Frontal cortex (tissue), 4 donors: Measurements from ENCODE around the gene GEMIN2. TPM values are rescaled to one million over a fixed set of nuclear protein-coding genes. Genes with fewer than 3 reads are reported as not detected.
A peak's percentile ranks its signal among the peaks of the same experiment; 100 is the strongest.
"Not testable (repeated sequence)": the region's sequence is repeated elsewhere in the genome, so short reads cannot be mapped to it uniquely, and the experiment has no call there.

ENCODE experiments used
- DNase-seq, 2 donors: peaks; one replicate each; pipeline ENCODE4 v3.0.0; 2012; ENCODE audit warnings: low spot score in 2 of 2
- FAIRE-seq: peaks from 2 replicates; lab custom pipeline; 2012; peaks lifted over from hg19 to GRCh38; lab: Jason Lieb, UNC
- small RNA-seq: library from RNA; depleted of rRNA; stranded (forward); fragments of <200 nt; gene quantifications from one replicate; pipeline ENCODE3, GENCODE V24; 2014
- total RNA-seq: library from RNA; depleted of rRNA; stranded (reverse); fragments of >200 nt; gene quantifications from one replicate; pipeline ENCODE4 v1.2.3, GENCODE V29; 2014
- donor health status: control.
- donor health status: control.
- donor health status: control.

GEMIN2 gene
- total RNA-seq, 1 donor from 2014 or later: 62.0 TPM

DNA sequence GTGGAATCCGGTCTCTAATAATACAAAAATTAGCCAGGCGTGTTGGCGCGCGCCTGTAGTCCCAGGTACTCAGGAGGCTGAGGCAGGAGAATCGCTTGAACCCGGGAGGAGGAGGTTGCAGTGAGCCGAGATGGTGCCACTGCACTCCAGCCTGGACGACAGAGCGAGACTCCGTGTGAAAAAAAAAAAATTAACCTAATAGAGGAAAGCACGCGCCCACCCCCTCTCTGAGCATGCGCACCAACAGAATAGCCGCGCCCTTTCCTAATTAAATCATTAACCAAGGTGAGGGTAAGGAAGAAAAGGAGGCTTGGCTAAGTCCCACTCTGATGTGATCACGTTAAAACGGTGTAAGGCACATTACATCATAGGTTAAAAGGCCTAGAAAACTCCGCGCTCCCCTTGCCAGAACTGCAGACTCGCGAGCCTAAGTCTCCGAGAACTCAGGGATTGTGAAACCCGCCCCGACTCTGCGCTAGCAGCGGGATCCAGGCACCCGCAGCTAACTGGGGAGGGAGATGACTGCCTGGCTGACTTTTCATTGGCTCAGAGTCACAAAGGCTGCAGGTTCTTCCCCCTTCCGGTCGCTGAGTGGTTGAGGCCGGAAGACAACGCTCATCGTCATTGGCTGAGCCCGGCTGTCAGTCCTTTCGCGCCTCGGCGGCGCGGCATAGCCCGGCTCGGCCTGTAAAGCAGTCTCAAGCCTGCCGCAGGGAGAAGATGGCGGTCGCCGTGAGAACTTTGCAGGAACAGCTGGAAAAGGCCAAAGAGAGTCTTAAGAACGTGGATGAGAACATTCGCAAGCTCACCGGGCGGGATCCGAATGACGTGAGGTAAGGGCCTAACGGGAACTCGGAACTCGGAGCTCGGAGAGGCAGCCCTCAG is 60.7 kb downstream of the GEMIN2 start, which contains the start of gene PNN:
Gene PNN (plus strand): TSS at position 695 of the 885 bp plus-strand sequence. CDS start 26 bp downstream, at position 721.
- peak; percentile 30 for FAIRE-seq

GRCh38 chr14:39175445-39176262 is 61.5 kb downstream of the GEMIN2 start:
- no peak for DNase-seq
- FAIRE-seq: no peak

More for the DNA sequence above, 60.7 kb downstream of the GEMIN2 start, which contains the start of gene PNN:
- DNase-seq: peak; percentile 82 to 90

DNA sequence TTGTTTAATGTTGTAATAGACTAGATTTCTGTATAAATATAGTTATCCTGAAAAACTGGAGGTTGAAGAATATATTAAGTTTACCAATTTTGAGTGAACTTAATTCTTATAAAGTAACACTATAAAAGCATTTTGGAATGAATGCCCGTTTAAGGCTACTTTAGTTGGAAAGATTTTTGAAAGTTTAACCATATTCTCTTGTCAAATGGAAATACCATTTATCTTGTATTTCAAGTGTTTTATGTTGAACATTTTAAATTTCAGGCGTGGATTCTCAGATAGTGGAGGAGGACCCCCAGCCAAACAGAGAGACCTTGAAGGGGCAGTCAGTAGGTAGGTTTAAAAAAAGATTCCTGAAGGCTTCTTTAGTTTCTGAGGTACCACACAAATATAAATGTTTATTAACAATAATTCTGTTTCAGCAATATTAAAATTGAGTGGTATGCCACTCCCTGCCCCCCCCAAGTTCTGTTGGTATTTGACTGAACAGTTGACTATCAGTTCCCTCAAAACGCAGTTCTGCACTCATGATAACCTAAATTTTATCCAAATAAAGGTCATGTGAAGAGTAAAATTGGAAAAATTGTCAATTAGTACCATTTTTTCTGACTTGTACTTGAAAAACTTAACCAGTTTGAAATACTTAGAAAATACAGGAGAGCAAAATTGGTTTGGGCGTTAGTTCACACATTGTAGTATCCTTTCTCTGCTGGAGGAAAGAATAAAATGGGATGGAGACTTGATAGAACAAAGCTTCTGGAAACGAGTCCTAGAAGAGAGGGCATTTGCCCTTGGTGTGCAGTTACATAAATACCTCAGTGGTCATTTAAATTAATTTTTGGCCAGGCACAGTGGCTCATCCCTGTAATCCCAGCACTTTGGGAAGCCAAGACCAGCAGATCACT is 62.4 kb downstream of the GEMIN2 start:
- no peak for DNase-seq
- FAIRE-seq: no peak

GRCh38 chr14:39177168-39177545 is 63.0 kb downstream of the GEMIN2 start:
- FAIRE-seq (no peak), DNase-seq (no peak)

DNA sequence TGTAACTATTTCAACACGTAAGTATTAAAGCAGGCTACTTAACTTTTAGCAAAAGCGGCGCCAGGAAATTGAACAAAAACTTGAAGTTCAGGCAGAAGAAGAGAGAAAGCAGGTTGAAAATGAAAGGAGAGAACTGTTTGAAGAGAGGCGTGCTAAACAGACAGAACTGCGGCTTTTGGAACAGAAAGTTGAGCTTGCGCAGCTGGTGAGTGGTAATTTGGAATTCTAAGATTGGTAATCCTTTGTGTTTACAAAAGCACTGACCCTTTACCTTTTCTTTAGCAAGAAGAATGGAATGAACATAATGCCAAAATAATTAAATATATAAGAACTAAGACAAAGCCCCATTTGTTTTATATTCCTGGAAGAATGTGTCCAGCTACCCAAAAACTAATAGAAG is 64.9 kb downstream of the GEMIN2 start:
- FAIRE-seq: no peak
- DNase-seq: no peak

DNA sequence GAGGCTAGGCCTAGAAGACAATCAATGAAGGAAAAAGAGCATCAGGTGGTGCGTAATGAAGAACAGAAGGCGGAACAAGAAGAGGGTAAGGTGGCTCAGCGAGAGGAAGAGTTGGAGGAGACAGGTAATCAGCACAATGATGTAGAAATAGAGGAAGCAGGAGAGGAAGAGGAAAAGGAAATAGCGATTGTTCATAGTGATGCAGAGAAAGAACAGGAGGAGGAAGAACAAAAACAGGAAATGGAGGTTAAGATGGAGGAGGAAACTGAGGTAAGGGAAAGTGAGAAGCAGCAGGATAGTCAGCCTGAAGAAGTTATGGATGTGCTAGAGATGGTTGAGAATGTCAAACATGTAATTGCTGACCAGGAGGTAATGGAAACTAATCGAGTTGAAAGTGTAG is 66.4 kb downstream of the GEMIN2 start:
- FAIRE-seq (no peak), DNase-seq (no peak)

DNA sequence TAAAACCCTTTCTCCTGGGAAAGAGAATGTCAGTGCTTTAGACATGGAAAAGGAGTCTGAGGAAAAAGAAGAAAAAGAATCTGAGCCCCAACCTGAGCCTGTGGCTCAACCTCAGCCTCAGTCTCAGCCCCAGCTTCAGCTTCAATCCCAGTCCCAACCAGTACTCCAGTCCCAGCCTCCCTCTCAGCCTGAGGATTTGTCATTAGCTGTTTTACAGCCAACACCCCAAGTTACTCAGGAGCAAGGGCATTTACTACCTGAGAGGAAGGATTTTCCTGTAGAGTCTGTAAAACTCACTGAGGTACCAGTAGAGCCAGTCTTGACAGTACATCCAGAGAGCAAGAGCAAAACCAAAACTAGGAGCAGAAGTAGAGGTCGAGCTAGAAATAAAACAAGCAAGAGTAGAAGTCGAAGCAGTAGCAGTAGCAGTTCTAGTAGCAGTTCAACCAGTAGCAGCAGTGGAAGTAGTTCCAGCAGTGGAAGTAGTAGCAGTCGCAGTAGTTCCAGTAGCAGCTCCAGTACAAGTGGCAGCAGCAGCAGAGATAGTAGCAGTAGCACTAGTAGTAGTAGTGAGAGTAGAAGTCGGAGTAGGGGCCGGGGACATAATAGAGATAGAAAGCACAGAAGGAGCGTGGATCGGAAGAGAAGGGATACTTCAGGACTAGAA is 67.0 kb downstream of the GEMIN2 start:
- FAIRE-seq (no peak), DNase-seq (no peak)

DNA sequence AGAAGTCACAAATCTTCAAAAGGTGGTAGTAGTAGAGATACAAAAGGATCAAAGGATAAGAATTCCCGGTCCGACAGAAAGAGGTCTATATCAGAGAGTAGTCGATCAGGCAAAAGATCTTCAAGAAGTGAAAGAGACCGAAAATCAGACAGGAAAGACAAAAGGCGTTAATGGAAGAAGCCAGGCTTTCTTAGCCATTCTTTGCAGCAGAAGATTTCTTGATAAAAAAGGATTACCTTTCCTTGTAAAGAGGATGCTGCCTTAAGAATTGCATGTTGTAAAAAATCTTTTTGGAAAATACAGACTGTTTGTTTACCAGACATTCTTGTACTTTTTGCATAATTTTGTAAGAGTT is 67.5 kb downstream of the GEMIN2 start:
- no peak for DNase-seq
- no peak for FAIRE-seq

DNA sequence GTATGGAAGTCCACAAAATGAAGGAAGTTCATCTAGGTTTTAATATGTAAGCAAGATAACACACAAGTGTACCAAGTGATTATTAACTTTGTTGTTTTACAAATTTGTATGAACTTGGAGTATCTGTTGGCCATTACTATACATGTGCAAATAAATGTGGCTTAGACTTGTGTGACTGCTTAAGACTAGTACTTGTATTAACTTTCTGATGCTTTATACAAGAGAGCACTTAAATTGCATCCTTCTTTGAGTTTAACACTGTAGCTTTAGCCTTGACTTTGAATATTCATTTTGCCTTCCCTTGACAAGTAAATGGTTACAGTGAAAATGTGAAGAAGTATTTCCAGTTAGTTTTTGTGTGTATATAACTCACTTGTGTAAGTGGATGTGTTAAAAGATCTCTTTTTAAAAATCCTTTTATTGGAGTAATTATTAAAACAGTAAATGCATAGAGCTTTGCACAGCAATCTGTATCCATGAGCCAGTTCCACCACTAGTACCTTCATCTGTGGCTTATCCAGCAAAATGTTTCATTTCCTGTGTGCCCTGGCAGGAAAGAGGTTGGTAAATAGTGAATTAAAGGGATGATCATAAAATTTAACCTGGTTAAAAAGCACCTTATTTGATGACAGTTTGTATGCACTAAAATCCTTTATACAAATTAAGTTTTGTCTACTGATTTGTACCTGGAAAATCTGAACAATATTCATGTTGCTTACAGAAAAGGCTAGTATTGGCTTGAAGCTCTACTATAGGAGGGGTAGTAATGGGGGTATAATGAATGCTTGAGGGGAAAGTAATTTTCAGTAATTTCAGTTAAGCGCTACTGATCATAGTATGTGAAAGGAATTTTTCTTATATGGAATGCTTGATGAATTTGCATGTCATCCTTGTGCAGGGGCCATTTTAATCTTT is 68.9 kb downstream of the GEMIN2 start:
- DNase-seq (no peak), FAIRE-seq (no peak)

DNA sequence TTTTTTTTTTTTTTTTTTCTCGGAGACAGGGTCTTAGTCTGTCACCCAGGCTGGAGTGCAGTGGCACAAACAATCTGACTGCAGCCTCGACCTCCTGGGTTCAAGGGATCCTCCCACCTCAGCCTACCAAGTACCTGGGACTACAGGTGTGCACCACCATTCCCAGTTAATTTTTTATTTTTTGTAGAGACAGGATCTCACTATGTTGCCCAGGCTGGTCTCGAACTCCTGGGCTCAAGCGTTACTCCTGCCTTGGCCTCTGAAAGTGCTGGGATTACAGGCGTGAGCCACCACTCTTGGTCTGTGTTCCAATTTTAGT is 69.5 kb downstream of the GEMIN2 start:
- not testable (repeated sequence) for DNase-seq, FAIRE-seq

DNA sequence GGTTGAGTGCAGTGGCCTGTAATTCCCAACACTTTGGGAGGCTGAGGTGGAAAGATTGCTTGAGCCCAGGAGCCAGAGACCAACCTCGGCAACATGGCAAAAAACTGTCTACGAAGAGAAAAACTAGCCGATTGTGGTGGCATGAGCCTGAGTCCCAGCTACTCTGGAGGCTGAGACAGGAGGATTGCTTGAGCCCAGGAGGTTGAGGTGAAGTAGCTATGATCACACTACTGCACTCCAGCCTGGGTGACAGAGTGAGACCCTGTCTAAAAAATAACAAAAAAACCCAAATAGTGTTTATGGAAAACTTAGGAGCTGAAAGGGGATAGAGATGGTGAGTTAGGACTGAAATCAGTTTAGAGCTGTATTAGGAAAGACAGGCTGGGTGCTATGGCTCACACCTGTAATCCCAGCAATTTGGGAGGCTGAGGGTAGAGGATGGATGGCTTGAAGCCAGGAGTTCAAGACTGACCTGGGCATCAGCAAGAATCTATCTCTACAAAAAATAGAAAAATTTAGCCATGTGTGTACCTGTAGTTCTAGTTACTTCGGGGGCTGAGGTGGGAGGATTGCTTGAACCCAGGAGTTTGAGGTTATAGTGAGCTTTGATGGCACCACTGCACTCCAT is 70.6 kb downstream of the GEMIN2 start:
- DNase-seq (no peak), FAIRE-seq (no peak)

- FAIRE-seq: no peak
Observed at GRCh38 chr14:39185256-39186049, 71.3 kb downstream of the GEMIN2 start.

More at GRCh38 chr14:39185256-39186049, 71.3 kb downstream of the GEMIN2 start:
- no peak for DNase-seq

Small RNAs within 50 kb of the gene (small RNA-seq; reads per million reads assigned to genes)
- gene AL109628.1: not detected

Other genes with a start within 250 kb of the GEMIN2 start
- 182 TPM for gene SEC23A, start 11.1 kb upstream of the GEMIN2 start, total RNA-seq
- gene TRAPPC6B, start 56.0 kb downstream of the GEMIN2 start, total RNA-seq: 102 TPM
- 39.1 TPM for gene PNN, start 60.9 kb downstream of the GEMIN2 start, total RNA-seq
- 24.5 TPM for gene MIA2, start 119.6 kb downstream of the GEMIN2 start, total RNA-seq